Measurements from ENCODE around the gene SART1. TPM values are rescaled to one million over a fixed set of nuclear protein-coding genes. Genes with fewer than 3 reads are reported as not detected.

Gene SART1
- total RNA-seq, 2 experiments from 2014 or later = 54.7 to 84.5 TPM

DNA sequence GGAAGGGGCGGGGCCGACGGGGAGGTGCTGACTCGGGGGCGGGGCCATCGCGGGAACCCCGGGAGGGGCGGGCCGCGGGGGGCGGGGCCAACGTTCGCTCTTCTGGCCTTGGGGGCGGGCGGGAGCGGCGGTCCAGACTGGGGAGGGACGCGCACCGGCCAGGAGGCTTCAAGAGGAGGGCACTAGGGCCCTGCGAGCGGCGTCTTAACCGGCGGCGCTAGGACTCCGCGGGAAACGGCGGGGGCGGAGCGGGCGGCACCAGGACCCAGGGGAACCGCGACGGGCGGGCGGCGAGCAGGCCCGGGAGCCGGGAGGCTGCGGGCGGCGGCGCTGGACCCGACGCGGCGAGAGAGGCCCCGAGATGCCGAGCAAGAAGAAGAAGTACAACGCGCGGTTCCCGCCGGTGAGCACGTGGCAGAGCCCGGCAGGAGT, 42.4 kb upstream of the SART1 start, which contains the start of gene DRAP1:
DRAP1 (plus strand) TSS at position 286 of the 432 bp plus-strand sequence; CDS start at position 362, 76 bp downstream.
- DNase-seq (peak; percentile 100), ATAC-seq (peak; percentile 94)
- Mint-ChIP-seq H3K4me1 (peaks cover 35% of the 10 kb centered on the region), H3K27me3 (no peaks in the 10 kb centered on the region), H3K4me3 (peak within 1 kb of the TSS; percentile 91), H3K36me3 (ENCODE audit: low read depth) (peaks cover 14% of the 10 kb centered on the region), H3K9me3 (ENCODE audit: low read depth) (no peaks in the 10 kb centered on the region), H3K27ac (peak within 1 kb of the TSS; percentile 88)
- POLR2A ChIA-PET = no interaction called here
- intact Hi-C loops (cut with DNase I, micrococcal nuclease) = loop anchor here (1.0 to 2.0 kb wide), 22 partner anchors 9 to 395 kb away; partner anchors contain the start of genes CFL1 (in 2 of the 2), FIBP (in 2 of the 2), FOSL1 (in 2 of the 2) and SART1 (in 2 of the 2)
- CTCF ChIA-PET = interaction anchor here (0.6 kb wide), 1 partner anchor 132 kb away, joined by 4 read pairs; no protein-coding TSS in a partner anchor

DNA sequence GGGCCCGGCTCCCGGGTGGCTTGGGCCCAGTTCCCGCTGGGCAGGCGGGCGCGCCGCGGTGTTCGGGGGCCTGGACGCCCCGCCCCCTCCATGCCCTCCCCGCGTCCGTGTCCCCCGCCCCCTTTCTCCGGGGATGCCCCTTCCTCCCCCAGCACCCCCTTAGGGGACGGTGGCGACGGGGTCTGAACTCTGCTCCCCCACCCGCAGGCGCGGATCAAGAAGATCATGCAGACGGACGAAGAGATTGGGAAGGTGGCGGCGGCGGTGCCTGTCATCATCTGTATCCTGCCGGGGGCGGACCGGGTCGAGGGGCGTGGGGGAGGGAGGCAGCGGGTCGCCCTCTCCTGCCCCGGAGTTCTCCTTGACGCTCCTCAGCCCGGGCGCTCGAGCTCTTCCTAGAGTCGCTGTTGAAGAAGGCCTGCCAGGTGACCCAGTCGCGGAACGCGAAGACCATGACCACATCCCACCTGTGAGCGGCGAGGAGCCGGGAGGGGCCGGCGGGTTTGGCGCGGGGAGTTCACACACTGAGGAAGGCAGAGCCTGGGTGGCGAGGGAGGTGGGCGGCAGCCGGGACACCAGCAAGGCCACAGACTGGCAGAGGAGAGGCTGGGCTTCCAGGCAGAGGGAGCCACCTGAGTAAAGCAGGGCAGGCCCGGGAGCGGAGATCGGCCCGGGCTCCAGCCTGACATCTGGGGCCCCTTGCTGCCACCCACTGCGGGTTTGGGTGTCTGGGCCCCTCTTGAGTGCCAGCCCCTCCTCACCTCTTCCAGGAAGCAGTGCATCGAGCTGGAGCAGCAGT, 41.8 kb upstream of the SART1 start:
- Mint-ChIP-seq H3K4me3 (peak overlapping the region; percentile 91), H3K27ac (peak overlapping the region; percentile 88), H3K4me1 (peaks cover 35% of the 10 kb centered on the region), H3K9me3 (ENCODE audit: low read depth) (no peaks in the 10 kb centered on the region), H3K27me3 (no peaks in the 10 kb centered on the region), H3K36me3 (ENCODE audit: low read depth) (peaks cover 15% of the 10 kb centered on the region)
- DNase-seq = peak; percentile 79
- ChIA-PET CTCF (interaction anchor here (0.6 to 0.9 kb wide), 2 partner anchors 70 to 131 kb away, joined by 4 read pairs; no protein-coding TSS in a partner anchor), POLR2A (no interaction called here)
- intact Hi-C loops (cut with DNase I, micrococcal nuclease) = loop anchor here (1.0 to 2.0 kb wide), 22 partner anchors 9 to 395 kb away; partner anchors contain the start of genes CFL1 (in 2 of the 2), FIBP (in 2 of the 2), FOSL1 (in 2 of the 2) and SART1 (in 2 of the 2)
- peak; percentile 40 for ATAC-seq

GRCh38 chr11:65920372-65920802, 41.1 kb upstream of the SART1 start:
- ChIA-PET CTCF (interaction anchor here (0.9 kb wide), 1 partner anchor 69 kb away, joined by 4 read pairs; no protein-coding TSS in a partner anchor), POLR2A (no interaction called here)
- no peak for DNase-seq
- no peaks in the 10 kb centered on the region for H3K27me3 Mint-ChIP-seq
- intact Hi-C loops (cut with DNase I, micrococcal nuclease) = no loop called here
- peaks cover 30% of the 10 kb centered on the region for H3K4me1 Mint-ChIP-seq
- no peak for ATAC-seq
- H3K9me3 Mint-ChIP-seq (ENCODE audit: low read depth) = no peaks in the 10 kb centered on the region
- H3K36me3 Mint-ChIP-seq (ENCODE audit: low read depth) = peaks cover 15% of the 10 kb centered on the region
- H3K4me3 Mint-ChIP-seq = peak overlapping the region; percentile 91
- H3K27ac Mint-ChIP-seq = peak overlapping the region; percentile 88

DNA sequence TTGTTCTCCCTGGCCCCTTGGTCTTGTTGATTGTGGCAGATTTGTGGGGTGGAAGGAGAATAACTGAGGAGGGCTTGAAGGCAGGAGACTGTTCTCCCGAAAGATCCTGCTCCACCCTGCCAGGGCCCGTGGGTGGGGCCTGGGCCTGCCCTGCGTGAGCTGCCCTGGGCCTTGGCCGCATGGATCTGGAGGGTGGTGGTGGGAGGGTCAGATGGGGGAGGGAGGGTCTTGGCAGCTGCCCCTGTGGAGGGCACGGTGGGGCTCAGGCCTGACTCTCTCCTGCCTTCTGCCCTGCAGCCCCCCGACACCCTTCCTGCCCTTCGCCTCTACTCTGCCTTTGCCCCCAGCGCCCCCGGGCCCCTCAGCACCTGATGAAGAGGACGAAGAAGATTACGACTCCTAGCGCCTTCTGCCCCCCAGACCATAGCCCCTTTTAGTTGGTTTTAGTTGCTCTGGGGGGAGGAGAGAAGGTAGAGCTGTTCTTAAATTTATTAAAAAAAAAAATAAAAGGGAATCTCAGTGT, 40.4 kb upstream of the SART1 start:
- H3K36me3 Mint-ChIP-seq (ENCODE audit: low read depth) = peaks cover 15% of the 10 kb centered on the region
- no peak for DNase-seq
- intact Hi-C loops (cut with DNase I, micrococcal nuclease) = no loop called here
- no peak for ATAC-seq
- no peak overlapping the region for H3K27ac Mint-ChIP-seq
- peak overlapping the region; percentile 91 for H3K4me3 Mint-ChIP-seq
- POLR2A ChIA-PET = no interaction called here
- CTCF ChIA-PET = interaction anchor here (0.6 to 0.8 kb wide), 3 partner anchors 34 to 54 kb away, joined by 3 to 4 read pairs (median 3); no protein-coding TSS in a partner anchor
- H3K4me1 Mint-ChIP-seq = peaks cover 28% of the 10 kb centered on the region
- H3K27me3 Mint-ChIP-seq = no peaks in the 10 kb centered on the region
- no peaks in the 10 kb centered on the region for H3K9me3 Mint-ChIP-seq (ENCODE audit: low read depth)

- peak overlapping the region; percentile 12 for H3K27ac Mint-ChIP-seq
- intact Hi-C loops (cut with DNase I, micrococcal nuclease) = no loop called here
- ChIA-PET CTCF (interaction anchor here (0.7 to 0.8 kb wide), 2 partner anchors 37 to 53 kb away, joined by 3 to 4 read pairs; no protein-coding TSS in a partner anchor), POLR2A (interaction anchor here (0.6 kb wide), 1 partner anchor 37 kb away, joined by 3 read pairs; no protein-coding TSS in a partner anchor)
- no peaks in the 10 kb centered on the region for H3K9me3 Mint-ChIP-seq (ENCODE audit: low read depth)
- H3K27me3 Mint-ChIP-seq = no peaks in the 10 kb centered on the region
- H3K36me3 Mint-ChIP-seq (ENCODE audit: low read depth) = peaks cover 15% of the 10 kb centered on the region
- DNase-seq (no peak), ATAC-seq (no peak)
- peaks cover 20% of the 10 kb centered on the region for H3K4me1 Mint-ChIP-seq
- H3K4me3 Mint-ChIP-seq = no peak overlapping the region
These were observed 39.7 kb upstream of the SART1 start for GRCh38 chr11:65921876-65922275.

GRCh38 chr11:65922565-65922964, 39.0 kb upstream of the SART1 start:
- H3K27me3 Mint-ChIP-seq = no peaks in the 10 kb centered on the region
- DNase-seq (no peak), ATAC-seq (no peak)
- peaks cover 20% of the 10 kb centered on the region for H3K4me1 Mint-ChIP-seq
- no peaks in the 10 kb centered on the region for H3K9me3 Mint-ChIP-seq (ENCODE audit: low read depth)
- H3K27ac Mint-ChIP-seq = peak overlapping the region; percentile 12
- H3K4me3 Mint-ChIP-seq = no peak overlapping the region
- POLR2A ChIA-PET = interaction anchor here (0.6 kb wide), 1 partner anchor 44 kb away, joined by 5 read pairs; no protein-coding TSS in a partner anchor
- CTCF ChIA-PET = interaction anchor here (1.3 to 2.1 kb wide), 2 partner anchors 32 to 38 kb away, joined by 5 to 8 read pairs; partner anchors contain the start of gene CCDC85B
- intact Hi-C loops (cut with DNase I, micrococcal nuclease) = no loop called here
- H3K36me3 Mint-ChIP-seq (ENCODE audit: low read depth) = peaks cover 15% of the 10 kb centered on the region

GRCh38 chr11:65925397-65925796, 36.1 kb upstream of the SART1 start:
- ChIA-PET CTCF (interaction anchor here (0.6 to 1.4 kb wide), 4 partner anchors 26 to 548 kb away, joined by 3 to 5 read pairs (median 3); partner anchors contain the start of gene FIBP), POLR2A (interaction anchor here (0.6 kb wide), 1 partner anchor 35 kb away, joined by 3 read pairs; no protein-coding TSS in a partner anchor)
- ATAC-seq (no peak), DNase-seq (no peak)
- Mint-ChIP-seq H3K27me3 (no peaks in the 10 kb centered on the region), H3K4me1 (peaks cover 33% of the 10 kb centered on the region), H3K27ac (peak overlapping the region; percentile 47), H3K9me3 (ENCODE audit: low read depth) (no peaks in the 10 kb centered on the region), H3K4me3 (no peak overlapping the region), H3K36me3 (ENCODE audit: low read depth) (peaks cover 14% of the 10 kb centered on the region)
- intact Hi-C loops (cut with DNase I, micrococcal nuclease) = no loop called here

DNA sequence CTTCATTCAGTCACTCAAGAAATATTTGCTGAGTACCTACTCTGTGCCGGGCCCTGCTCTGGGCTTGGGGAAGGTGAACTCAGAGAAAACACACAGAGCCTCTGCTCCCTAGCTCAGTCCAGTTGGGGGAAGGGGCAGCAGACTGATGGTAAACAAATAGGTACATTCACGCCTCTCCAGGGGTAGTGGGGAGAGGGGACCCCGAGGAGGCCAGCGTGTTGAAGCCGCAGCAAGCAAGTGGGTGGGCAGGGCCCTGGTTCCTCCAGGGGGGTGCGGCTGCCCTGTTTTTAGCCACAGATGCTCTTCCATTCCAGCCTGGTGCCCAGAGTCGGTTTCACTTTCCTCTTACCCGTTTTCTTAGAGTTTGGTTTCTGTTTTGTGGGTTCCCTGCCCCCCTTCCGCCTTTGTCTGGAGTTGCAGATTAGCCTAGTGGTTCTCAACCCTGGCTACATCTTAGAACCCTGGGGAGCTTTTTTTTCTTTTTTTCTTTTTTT, 33.6 kb upstream of the SART1 start:
- peak overlapping the region; percentile 96 for H3K27ac Mint-ChIP-seq
- no peaks in the 10 kb centered on the region for H3K27me3 Mint-ChIP-seq
- peaks cover 26% of the 10 kb centered on the region for H3K4me1 Mint-ChIP-seq

DNA sequence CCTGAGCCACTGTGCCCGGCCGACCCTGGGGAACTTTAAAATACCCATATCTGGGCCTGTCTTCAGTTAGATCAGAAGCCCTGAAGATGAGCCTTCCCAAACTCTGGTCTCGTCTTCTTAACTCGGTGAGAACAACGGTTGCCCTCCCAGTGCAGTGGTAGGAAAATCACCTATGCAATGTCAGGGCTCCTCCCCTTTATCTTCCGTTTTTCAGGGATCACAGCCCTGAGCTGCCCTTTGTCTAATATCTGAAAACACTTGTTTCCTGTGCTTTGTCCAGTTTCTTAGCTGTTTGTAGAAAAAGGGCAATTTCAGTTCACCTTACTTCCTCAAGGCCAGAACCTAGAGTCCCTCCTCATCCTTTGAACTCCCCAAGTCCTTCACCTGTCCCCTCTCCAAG, 32.9 kb upstream of the SART1 start:
- CTCF ChIA-PET = interaction anchor here (0.7 to 2.3 kb wide), 2 partner anchors 38 to 313 kb away, joined by 5 to 13 read pairs; partner anchors contain the start of gene CCDC85B
- ATAC-seq = peak; percentile 16

More for the DNA sequence above, 33.6 kb upstream of the SART1 start:
- CTCF ChIA-PET = interaction anchor here (0.7 to 2.3 kb wide), 2 partner anchors 38 to 314 kb away, joined by 5 to 13 read pairs; partner anchors contain the start of gene CCDC85B
- POLR2A ChIA-PET = no interaction called here
- DNase-seq (peak; percentile 88), ATAC-seq (peak; percentile 94)
- Mint-ChIP-seq H3K9me3 (ENCODE audit: low read depth) (no peaks in the 10 kb centered on the region), H3K4me3 (peak overlapping the region; percentile 65), H3K36me3 (ENCODE audit: low read depth) (peaks cover 2% of the 10 kb centered on the region)
- intact Hi-C loops (cut with DNase I, micrococcal nuclease) = loop anchor here (1.0 to 2.0 kb wide), 4 partner anchors 9 to 69 kb away; partner anchors contain the start of genes C11orf68 (in 2 of the 2), DRAP1 (in 2 of the 2), CFL1 (in 1 of the 2) and FIBP (in 1 of the 2)

GRCh38 chr11:65931773-65932557, 29.6 kb upstream of the SART1 start:
- Mint-ChIP-seq H3K36me3 (ENCODE audit: low read depth) (no peaks in the 10 kb centered on the region), H3K27me3 (no peaks in the 10 kb centered on the region), H3K4me3 (no peak overlapping the region), H3K27ac (no peak overlapping the region), H3K4me1 (peaks cover 26% of the 10 kb centered on the region), H3K9me3 (ENCODE audit: low read depth) (no peaks in the 10 kb centered on the region)
- ATAC-seq (no peak), DNase-seq (no peak)
- ChIA-PET CTCF (interaction anchor here (0.5 to 1.7 kb wide), 3 partner anchors 12 to 329 kb away, joined by 3 to 5 read pairs (median 3); no protein-coding TSS in a partner anchor), POLR2A (no interaction called here)
- intact Hi-C loops (cut with DNase I, micrococcal nuclease) = no loop called here

More for the DNA sequence above, 32.9 kb upstream of the SART1 start:
- peaks cover 26% of the 10 kb centered on the region for H3K4me1 Mint-ChIP-seq
- peak overlapping the region; percentile 65 for H3K4me3 Mint-ChIP-seq
- POLR2A ChIA-PET = no interaction called here
- H3K36me3 Mint-ChIP-seq (ENCODE audit: low read depth) = peaks cover 1% of the 10 kb centered on the region
- H3K27ac Mint-ChIP-seq = peak overlapping the region; percentile 96
- no peaks in the 10 kb centered on the region for H3K27me3 Mint-ChIP-seq
- H3K9me3 Mint-ChIP-seq (ENCODE audit: low read depth) = no peaks in the 10 kb centered on the region
- no peak for DNase-seq
- intact Hi-C loops (cut with DNase I, micrococcal nuclease) = loop anchor here (1.0 to 2.0 kb wide), 4 partner anchors 9 to 70 kb away; partner anchors contain the start of genes C11orf68 (in 2 of the 2), DRAP1 (in 2 of the 2), CFL1 (in 1 of the 2) and FIBP (in 1 of the 2)
